ENCODE results near the gene C1QTNF8.

DNA sequence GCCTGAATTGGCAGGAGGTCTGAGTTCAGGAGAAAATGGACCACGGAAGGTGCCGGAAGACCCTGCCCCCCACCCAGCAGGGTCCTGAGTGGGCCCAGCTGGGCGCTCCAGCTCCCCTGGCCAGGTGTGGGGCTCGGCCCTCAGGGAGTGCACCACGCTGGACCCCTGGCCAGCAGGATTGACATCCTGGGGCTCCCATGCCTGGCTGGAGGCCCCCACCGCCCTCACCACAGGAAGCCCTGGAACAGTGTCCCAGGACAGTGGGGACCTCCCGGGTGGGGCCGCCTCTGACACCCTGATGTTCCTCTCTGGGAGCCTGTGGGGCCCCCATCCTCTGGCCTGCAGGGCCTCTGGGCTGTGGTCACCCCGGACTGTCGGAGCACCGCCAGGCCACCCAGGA lies 28.8 kb upstream of the C1QTNF8 start:
- TF ChIP-seq, protein P1, sequence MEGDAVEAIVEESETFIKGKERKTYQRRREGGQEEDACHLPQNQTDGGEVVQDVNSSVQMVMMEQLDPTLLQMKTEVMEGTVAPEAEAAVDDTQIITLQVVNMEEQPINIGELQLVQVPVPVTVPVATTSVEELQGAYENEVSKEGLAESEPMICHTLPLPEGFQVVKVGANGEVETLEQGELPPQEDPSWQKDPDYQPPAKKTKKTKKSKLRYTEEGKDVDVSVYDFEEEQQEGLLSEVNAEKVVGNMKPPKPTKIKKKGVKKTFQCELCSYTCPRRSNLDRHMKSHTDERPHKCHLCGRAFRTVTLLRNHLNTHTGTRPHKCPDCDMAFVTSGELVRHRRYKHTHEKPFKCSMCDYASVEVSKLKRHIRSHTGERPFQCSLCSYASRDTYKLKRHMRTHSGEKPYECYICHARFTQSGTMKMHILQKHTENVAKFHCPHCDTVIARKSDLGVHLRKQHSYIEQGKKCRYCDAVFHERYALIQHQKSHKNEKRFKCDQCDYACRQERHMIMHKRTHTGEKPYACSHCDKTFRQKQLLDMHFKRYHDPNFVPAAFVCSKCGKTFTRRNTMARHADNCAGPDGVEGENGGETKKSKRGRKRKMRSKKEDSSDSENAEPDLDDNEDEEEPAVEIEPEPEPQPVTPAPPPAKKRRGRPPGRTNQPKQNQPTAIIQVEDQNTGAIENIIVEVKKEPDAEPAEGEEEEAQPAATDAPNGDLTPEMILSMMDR (IDR thresholded peaks at IDR 0.05) = no peak
- no peak for TF ChIP-seq POLR2A (IDR thresholded peaks at IDR 0.05; ENCODE audit: low read depth)

All from esophagus muscularis mucosa (tissue), 3 donors.